Lower lobe of right lung (tissue), 2 donors: Measurements from ENCODE around the gene NUDT12. TPM values are rescaled to one million over a fixed set of nuclear protein-coding genes. Genes with fewer than 3 reads are reported as not detected.

Experiments
- ATAC-seq, 2 donors: fragments of 200-7000 bp; cut with Tn5 transposase; one replicate each; pipeline ENCODE4 v1.9.1; 2020 to 2022; ENCODE audit warnings: mild to moderate bottlenecking in 2 of 2, moderate library complexity in 2 of 2
- DNase-seq: peaks from one replicate; pipeline ENCODE4 v3.0.0-alpha.2; 2020
- H3K27ac ChIP-seq: fragments of 200-600 bp; one replicate; pipeline ENCODE4 v1.8.0; 2022
- H3K27me3 ChIP-seq: fragments of 200-600 bp; one replicate; pipeline ENCODE4 v1.8.0; 2022; ENCODE audit warnings: low read depth
- H3K36me3 ChIP-seq: fragments of 200-600 bp; one replicate; pipeline ENCODE4 v1.8.0; 2022; ENCODE audit warnings: mild to moderate bottlenecking
- H3K4me1 ChIP-seq: fragments of 200-600 bp; one replicate; pipeline ENCODE4 v1.8.0; 2022
- H3K4me3 ChIP-seq: fragments of 200-600 bp; one replicate; pipeline ENCODE4 v1.8.0; 2022; ENCODE audit warnings: mild to moderate bottlenecking
- H3K9me3 ChIP-seq: fragments of 200-600 bp; one replicate; pipeline ENCODE4 v1.8.0; 2022
- intact Hi-C: fragments of 100-400 bp; cut with DNase I; formaldehyde crosslinking; loops from one replicate; pipeline ENCODE4 v1.11.0; 2022
- total RNA-seq: library from RNA; stranded (reverse); fragmentation: NEBNext Ultra II Directional; extraction: Animal tissue kit (Norgen Biotek cat#: 25700); gene quantifications from one replicate; pipeline ENCODE4 v1.2.1, GENCODE V29; 2021
- TF ChIP-seq, protein P1 (sequence below): fragments of 200-600 bp; IDR thresholded peaks from one replicate; pipeline ENCODE4 v1.8.0; 2022; ENCODE audit warnings: antibody characterized with exemption, mild to moderate bottlenecking
- donor health status: DM: no; HTN: yes; CAD: no; lungs with severe emphysema.

Gene NUDT12
- total RNA-seq, 1 donor from 2014 or later = 11.8 TPM

DNA sequence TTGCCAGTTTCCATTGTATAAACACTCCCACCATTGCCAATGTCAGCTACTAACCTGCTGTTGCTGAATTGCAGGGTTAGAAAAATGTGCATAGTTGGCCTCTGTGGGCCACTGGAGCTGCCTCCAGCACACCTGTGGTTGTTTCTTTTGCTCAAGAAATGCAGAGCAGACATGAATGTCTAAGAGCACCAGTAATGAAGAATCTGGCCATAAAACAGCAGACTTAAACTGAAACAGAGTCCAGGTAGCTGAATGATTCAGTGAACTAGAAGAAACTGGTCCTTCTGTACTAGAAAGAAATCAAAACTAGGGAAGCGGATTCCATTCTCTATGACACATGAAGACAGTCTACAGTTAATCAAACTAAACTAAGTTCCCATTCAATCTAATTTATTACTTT lies 48.2 kb downstream of the NUDT12 start:
- Histone ChIP-seq H3K36me3 (no peaks in the 10 kb centered on the region), H3K27me3 (no peaks in the 10 kb centered on the region), H3K4me1 (no peaks in the 10 kb centered on the region), H3K9me3 (no peaks in the 10 kb centered on the region), H3K27ac (no peak overlapping the region), H3K4me3 (no peak overlapping the region)
- intact Hi-C loops = no loop called here
- ATAC-seq (no peak), DNase-seq (no peak)
- TF ChIP-seq, protein P1, sequence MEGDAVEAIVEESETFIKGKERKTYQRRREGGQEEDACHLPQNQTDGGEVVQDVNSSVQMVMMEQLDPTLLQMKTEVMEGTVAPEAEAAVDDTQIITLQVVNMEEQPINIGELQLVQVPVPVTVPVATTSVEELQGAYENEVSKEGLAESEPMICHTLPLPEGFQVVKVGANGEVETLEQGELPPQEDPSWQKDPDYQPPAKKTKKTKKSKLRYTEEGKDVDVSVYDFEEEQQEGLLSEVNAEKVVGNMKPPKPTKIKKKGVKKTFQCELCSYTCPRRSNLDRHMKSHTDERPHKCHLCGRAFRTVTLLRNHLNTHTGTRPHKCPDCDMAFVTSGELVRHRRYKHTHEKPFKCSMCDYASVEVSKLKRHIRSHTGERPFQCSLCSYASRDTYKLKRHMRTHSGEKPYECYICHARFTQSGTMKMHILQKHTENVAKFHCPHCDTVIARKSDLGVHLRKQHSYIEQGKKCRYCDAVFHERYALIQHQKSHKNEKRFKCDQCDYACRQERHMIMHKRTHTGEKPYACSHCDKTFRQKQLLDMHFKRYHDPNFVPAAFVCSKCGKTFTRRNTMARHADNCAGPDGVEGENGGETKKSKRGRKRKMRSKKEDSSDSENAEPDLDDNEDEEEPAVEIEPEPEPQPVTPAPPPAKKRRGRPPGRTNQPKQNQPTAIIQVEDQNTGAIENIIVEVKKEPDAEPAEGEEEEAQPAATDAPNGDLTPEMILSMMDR = no peak

DNA sequence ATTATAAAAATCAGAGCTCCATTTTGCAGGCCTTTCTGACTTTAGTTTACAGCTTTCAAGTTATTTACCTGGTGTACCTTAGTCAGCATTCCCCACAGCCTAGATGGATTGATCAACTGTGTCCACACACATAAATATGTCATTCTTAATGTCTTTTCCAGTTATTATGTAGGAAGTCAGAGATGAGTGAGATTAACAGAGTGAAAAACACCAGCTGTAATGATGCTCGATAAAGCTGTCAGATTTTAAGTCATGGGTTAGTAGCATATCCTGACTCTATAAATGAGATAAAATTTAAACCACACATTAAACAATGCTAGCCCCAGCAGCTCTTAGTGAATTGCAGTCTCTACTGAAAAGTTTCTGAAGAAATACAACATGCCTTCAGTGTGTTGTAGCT lies 48.9 kb downstream of the NUDT12 start:
- no peak for ATAC-seq
- Histone ChIP-seq H3K27ac (no peak overlapping the region), H3K9me3 (no peaks in the 10 kb centered on the region), H3K36me3 (no peaks in the 10 kb centered on the region), H3K4me1 (no peaks in the 10 kb centered on the region), H3K27me3 (no peaks in the 10 kb centered on the region), H3K4me3 (no peak overlapping the region)
- intact Hi-C loops = no loop called here
- no peak for DNase-seq
- TF ChIP-seq, protein P1 = no peak

DNA sequence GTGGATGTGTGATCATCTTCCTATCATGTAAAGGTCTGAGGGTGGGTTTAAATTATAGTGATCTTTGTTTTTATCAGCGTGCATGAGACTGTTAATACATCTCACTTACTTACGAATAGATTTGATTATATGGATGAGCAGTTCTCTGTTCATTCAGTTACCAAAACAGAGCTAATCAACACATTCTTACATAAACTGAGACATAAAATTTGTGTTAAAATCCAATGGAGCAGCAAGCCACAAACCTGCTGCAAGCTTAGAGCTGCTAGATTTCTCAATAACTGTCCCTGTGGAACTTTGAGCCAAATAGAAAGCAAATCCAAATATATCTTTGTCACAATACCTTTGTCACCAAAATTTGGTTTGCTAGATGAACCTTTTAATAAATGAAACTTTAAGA lies 50.1 kb downstream of the NUDT12 start:
- Histone ChIP-seq H3K27me3 (no peaks in the 10 kb centered on the region), H3K9me3 (no peaks in the 10 kb centered on the region), H3K36me3 (no peaks in the 10 kb centered on the region), H3K27ac (no peak overlapping the region), H3K4me3 (no peak overlapping the region), H3K4me1 (no peaks in the 10 kb centered on the region)
- intact Hi-C loops = no loop called here
- ATAC-seq (no peak), DNase-seq (no peak)
- TF ChIP-seq, protein P1 = no peak

DNA sequence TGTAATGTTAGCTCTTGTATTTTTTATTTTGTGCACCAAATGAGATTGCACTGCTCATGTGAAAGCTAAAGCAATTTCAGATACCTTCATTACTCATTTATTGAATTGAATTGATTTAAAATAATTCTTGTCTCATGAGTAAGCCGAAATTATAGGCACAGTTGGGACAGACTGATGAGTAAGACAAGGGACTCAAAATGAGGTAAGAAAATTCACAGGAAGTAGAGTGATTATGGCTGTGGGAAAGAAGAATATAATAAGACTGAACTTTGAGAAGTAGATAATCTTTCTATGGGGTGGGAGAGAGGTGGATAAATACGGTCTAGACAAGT lies 51.1 kb downstream of the NUDT12 start:
- intact Hi-C loops = no loop called here
- DNase-seq = no peak

DNA sequence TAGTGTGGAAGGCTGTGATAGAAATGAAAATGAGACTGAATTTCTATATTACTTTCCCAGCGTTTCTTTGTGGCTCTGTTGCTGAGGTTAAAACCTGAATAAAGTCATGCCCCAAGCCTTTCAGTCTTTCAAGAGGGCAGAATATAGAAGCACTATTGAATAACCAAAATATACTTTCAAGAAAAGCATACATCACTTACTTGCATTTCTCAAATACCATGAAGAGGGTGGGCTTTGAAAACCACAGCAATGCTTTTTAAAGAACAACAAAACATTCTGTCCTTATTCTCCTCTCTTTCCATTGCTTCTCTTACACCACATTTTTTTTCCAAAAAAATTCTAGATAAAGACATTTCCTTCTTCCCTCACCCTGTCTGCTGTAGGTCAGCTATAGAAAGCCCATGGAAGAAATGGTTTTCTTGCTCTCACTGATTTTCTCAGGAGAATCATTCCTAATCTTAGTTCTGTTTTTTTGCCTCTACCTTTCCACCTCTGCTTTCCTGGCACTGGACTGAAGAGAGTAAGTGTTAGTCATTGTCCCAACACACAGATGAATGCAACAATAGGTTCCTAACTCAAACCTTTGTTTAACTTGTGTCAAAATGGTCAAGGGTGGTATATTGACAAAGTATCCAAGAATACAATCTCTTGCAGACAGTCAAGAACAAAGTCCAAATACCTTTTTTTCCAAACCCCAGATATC lies 51.6 kb downstream of the NUDT12 start:
- DNase-seq (no peak), ATAC-seq (no peak)
- TF ChIP-seq, protein P1 = no peak
- intact Hi-C loops = no loop called here
- Histone ChIP-seq H3K4me3 (no peak overlapping the region), H3K27me3 (no peaks in the 10 kb centered on the region), H3K4me1 (no peaks in the 10 kb centered on the region), H3K27ac (no peak overlapping the region), H3K36me3 (no peaks in the 10 kb centered on the region), H3K9me3 (peaks cover 3% of the 10 kb centered on the region)

More for the DNA sequence above, 51.1 kb downstream of the NUDT12 start:
- Histone ChIP-seq H3K27ac (no peak overlapping the region), H3K27me3 (no peaks in the 10 kb centered on the region), H3K36me3 (no peaks in the 10 kb centered on the region), H3K9me3 (peaks cover 3% of the 10 kb centered on the region), H3K4me1 (no peaks in the 10 kb centered on the region), H3K4me3 (no peak overlapping the region)
- ATAC-seq = no peak
- TF ChIP-seq, protein P1 = no peak
